A673 (cell line): ENCODE measurements around the gene SRA1. TPM values are rescaled to one million over a fixed set of nuclear protein-coding genes. Genes with fewer than 3 reads are reported as not detected.

ENCODE experiments used
- BruUV-seq: library from RNA; stranded (reverse); fragments of 400-500 nt; replicated peaks from 2 replicates; lab custom pipeline; 2021; lab: Mats Ljungman, UMichigan
- CTCF ChIA-PET: fragments of 300-600 bp; sonication (Branson Sonifier 250); formaldehyde crosslinking; loops from one replicate; lab custom pipeline; 2022; ENCODE audit warnings: antibody characterized with exemption; lab: Charles Lee
- POLR2A ChIA-PET: fragments of 300-600 bp; sonication (Branson Sonifier 250); formaldehyde crosslinking; loops from one replicate; lab custom pipeline; 2022; ENCODE audit warnings: antibody characterized with exemption; ENCODE audit not compliant: low non-redundant PET; lab: Charles Lee
- DNase-seq: peaks from one replicate; pipeline ENCODE4 v3.0.0-alpha.2; 2015; ENCODE audit warnings: low spot score
- H3K27ac ChIP-seq: fragments of 200-600 bp; sonication (generic); 2 replicates; pipeline ENCODE4 v1.5.1; 2016; ENCODE audit warnings: mixed run types, low read depth, mild to moderate bottlenecking, mixed read lengths, antibody characterized with exemption, low read length; ENCODE audit not compliant: poor library complexity, severe bottlenecking
- H3K27me3 ChIP-seq: fragments of 200-600 bp; sonication (generic); replicated peaks from 2 replicates; pipeline ENCODE4 v1.6.1; 2017; ENCODE audit warnings: mixed run types, low read depth, mild to moderate bottlenecking, mixed read lengths, antibody characterized with exemption, low read length; ENCODE audit not compliant: insufficient read depth, poor library complexity
- H3K36me3 ChIP-seq: fragments of 200-600 bp; sonication (generic); 2 replicates; pipeline ENCODE4 v1.6.1; 2016; ENCODE audit warnings: mixed run types, mild to moderate bottlenecking, mixed read lengths, antibody characterized with exemption, low read length; ENCODE audit not compliant: insufficient read depth, poor library complexity, severe bottlenecking
- H3K4me1 ChIP-seq: fragments of 200-600 bp; sonication (generic); 2 replicates; pipeline ENCODE4 v1.6.1; 2017; ENCODE audit warnings: mixed run types, mild to moderate bottlenecking, mixed read lengths, antibody characterized with exemption, low read length; ENCODE audit not compliant: insufficient read depth, poor library complexity, severe bottlenecking
- H3K4me3 ChIP-seq: fragments of 200-600 bp; sonication (generic); 2 replicates; pipeline ENCODE4 v1.5.1; 2016; ENCODE audit warnings: low read depth, mixed run types, mild to moderate bottlenecking, mixed read lengths, low read length; ENCODE audit not compliant: poor library complexity, severe bottlenecking
- H3K9me3 ChIP-seq: fragments of 200-600 bp; sonication (generic); 2 replicates; pipeline ENCODE4 v1.6.1; 2016; ENCODE audit warnings: mixed run types, low read depth, mild to moderate bottlenecking, mixed read lengths, antibody characterized with exemption, low read length; ENCODE audit not compliant: poor library complexity, severe bottlenecking
- EZH2 ChIP-seq: fragments of 200-600 bp; sonication (generic); IDR thresholded peaks from 2 replicates; pipeline ENCODE4 v1.6.1; 2017; ENCODE audit warnings: borderline replicate concordance, low read depth, mild to moderate bottlenecking, mixed read lengths, antibody characterized with exemption, low read length; ENCODE audit not compliant: poor library complexity, severe bottlenecking
- intact Hi-C: fragments of 100-400 bp; cut with micrococcal nuclease; formaldehyde crosslinking; loops from one replicate; pipeline ENCODE4 v1.10.0; 2022; ENCODE audit not compliant: unreplicated experiment
- total RNA-seq: library from RNA; stranded (reverse); gene quantifications from 2 replicates; pipeline ENCODE4 v1.2.3, GENCODE V29; 2021
- TF ChIP-seq, protein P1 (sequence below): fragments of 300-800, 200-600 bp; sonication (generic); conservative IDR thresholded peaks from 2 replicates; pipeline ENCODE4 v1.5.1; 2017; ENCODE audit warnings: low read depth, mild to moderate bottlenecking, antibody characterized with exemption, low read length, moderate library complexity, mixed read lengths

The SRA1 gene
- total RNA-seq, 1 experiment from 2014 or later = 55.1 TPM

DNA sequence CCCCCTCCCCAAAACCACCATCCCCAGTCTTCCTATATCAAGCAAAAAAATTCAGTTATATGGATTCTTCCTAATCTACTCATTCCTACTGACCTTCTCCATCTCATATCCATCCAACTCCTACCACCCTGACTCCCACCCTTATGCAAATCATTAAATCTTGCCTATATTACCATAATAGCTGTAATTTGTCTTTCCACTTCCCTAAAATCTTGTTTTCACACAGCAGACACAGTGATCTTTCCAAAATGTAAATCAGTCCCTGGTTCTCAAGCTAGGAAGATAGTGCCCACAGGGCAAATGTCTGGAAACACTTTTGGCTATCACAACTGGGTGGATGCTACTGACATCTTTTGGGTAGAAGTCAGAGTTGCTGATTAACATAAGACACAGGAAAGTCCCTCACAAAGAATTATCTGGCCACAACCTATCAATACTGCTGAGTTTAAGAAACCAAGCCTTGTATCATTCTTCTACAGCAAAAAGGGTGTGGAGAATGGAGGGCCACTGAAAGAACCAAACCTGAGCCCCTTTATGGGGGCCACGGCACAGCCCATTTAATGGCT lies 1.4 kb downstream of the SRA1 start:
- no peak for TF ChIP-seq EZH2
- TF ChIP-seq, protein P1, sequence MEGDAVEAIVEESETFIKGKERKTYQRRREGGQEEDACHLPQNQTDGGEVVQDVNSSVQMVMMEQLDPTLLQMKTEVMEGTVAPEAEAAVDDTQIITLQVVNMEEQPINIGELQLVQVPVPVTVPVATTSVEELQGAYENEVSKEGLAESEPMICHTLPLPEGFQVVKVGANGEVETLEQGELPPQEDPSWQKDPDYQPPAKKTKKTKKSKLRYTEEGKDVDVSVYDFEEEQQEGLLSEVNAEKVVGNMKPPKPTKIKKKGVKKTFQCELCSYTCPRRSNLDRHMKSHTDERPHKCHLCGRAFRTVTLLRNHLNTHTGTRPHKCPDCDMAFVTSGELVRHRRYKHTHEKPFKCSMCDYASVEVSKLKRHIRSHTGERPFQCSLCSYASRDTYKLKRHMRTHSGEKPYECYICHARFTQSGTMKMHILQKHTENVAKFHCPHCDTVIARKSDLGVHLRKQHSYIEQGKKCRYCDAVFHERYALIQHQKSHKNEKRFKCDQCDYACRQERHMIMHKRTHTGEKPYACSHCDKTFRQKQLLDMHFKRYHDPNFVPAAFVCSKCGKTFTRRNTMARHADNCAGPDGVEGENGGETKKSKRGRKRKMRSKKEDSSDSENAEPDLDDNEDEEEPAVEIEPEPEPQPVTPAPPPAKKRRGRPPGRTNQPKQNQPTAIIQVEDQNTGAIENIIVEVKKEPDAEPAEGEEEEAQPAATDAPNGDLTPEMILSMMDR = no peak
- POLR2A ChIA-PET = no interaction called here
- no TSS peak for BruUV-seq
- intact Hi-C loops = loop anchor here (10.0 kb wide), 1 partner anchor 159 kb away; no protein-coding TSS in a partner anchor
- CTCF ChIA-PET = no interaction called here
- H3K4me1 ChIP-seq = peaks cover 14% of the 10 kb centered on the region
- DNase-seq = no peak
- peaks cover 24% of the 10 kb centered on the region for H3K36me3 ChIP-seq
- no peaks in the 10 kb centered on the region for H3K9me3 ChIP-seq
- H3K27me3 ChIP-seq = no peaks in the 10 kb centered on the region
- H3K27ac ChIP-seq = peak overlapping the region; percentile 95
- peak overlapping the region; percentile 82 for H3K4me3 ChIP-seq

DNA sequence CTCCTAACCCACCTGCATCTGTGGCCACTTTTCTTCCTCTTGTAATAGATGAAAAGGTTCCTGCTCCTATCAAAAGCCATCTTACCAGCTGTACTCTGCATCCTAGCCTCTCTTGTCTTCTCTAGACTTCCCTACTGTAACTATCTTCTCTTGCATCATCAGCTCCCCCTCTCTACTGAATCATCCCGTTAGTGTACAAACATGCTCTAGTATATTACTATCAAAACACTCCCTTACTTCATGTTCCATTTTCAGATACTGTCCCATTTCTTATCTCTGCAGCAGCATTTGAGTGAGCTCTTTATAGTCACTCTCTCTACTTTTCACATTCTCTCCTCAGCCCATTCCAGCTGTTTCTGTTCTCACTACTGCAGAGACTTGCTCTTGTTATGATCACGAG lies 2.8 kb downstream of the SRA1 start:
- no peaks in the 10 kb centered on the region for H3K9me3 ChIP-seq
- no peak overlapping the region for H3K27ac ChIP-seq
- TF ChIP-seq EZH2 = no peak
- TF ChIP-seq, protein P1 = no peak
- DNase-seq = no peak
- no peak overlapping the region for H3K4me3 ChIP-seq
- CTCF ChIA-PET = no interaction called here
- POLR2A ChIA-PET = no interaction called here
- no peaks in the 10 kb centered on the region for H3K27me3 ChIP-seq
- H3K4me1 ChIP-seq = peaks cover 14% of the 10 kb centered on the region
- no TSS peak for BruUV-seq
- intact Hi-C loops = loop anchor here (10.0 kb wide), 1 partner anchor 160 kb away; no protein-coding TSS in a partner anchor
- H3K36me3 ChIP-seq = peaks cover 38% of the 10 kb centered on the region

DNA sequence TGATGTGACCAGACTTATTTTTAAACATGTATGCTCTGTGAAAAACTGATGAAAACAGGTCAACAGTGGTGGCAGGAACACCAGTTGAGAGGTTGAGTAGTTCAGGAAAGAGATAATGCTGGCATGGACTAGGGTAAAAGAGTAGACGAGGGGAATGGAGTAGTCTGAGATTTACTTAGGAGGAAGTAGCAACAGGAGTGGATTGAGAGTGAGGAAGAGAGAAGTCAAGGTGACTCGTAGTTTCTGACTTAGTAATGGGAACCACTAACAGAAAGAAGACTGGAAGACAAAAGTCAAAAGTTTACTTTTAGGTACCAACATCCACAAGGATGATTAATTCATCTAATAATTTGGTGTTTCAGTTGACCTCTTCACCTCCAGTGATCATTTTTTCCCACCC lies 3.6 kb downstream of the SRA1 start:
- ChIA-PET CTCF (no interaction called here), POLR2A (no interaction called here)
- no peak overlapping the region for H3K27ac ChIP-seq
- H3K4me1 ChIP-seq = peaks cover 14% of the 10 kb centered on the region
- no peaks in the 10 kb centered on the region for H3K9me3 ChIP-seq
- intact Hi-C loops = loop anchor here (10.0 kb wide), 1 partner anchor 161 kb away; no protein-coding TSS in a partner anchor
- H3K36me3 ChIP-seq = peaks cover 40% of the 10 kb centered on the region
- H3K27me3 ChIP-seq = no peaks in the 10 kb centered on the region
- DNase-seq = no peak
- BruUV-seq = no TSS peak
- H3K4me3 ChIP-seq = no peak overlapping the region
- TF ChIP-seq EZH2 = no peak
- TF ChIP-seq, protein P1 = no peak
